T-helper 2 cell treated with Interferon-gamma antibody and Interleukin-4, amounts not matched to agents 100 ng/mL and 5 ng/mL, for 36 hours (primary cell): ENCODE results near the gene ADGRF1. TPM values are rescaled to one million over a fixed set of nuclear protein-coding genes. Genes with fewer than 3 reads are reported as not detected.

Experiments
- intact Hi-C: fragments of 100-400 bp; cut with micrococcal nuclease; formaldehyde crosslinking; loops from one replicate; pipeline ENCODE4 v1.15.1; 2023
- total RNA-seq: library from RNA; stranded (reverse); gene quantifications from 2 replicates; pipeline ENCODE4 v1.2.3, GENCODE V29; 2022

The ADGRF1 gene
- total RNA-seq, 1 donor from 2014 or later, result not detected

DNA sequence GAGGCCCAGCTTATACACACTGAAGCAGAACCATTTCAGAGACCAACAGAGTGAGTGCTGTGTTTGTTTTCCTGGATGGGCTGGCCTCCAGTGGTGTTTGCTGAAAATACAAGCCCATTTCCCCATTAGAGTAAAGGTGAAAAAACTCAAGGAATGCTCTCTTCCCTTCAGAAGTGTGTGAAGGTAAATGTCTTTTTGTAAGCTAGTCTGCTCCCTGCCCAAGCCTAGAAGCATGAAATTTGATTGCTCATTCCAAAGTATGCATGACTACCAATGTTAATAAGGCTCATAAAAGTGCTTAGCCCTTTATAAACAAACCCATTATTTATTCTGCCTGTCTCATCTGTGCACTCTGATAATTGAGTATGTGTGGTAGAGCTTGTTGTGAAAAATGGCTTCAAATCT lies 59.1 kb downstream of the ADGRF1 start:
- intact Hi-C loops, result no loop called here

DNA sequence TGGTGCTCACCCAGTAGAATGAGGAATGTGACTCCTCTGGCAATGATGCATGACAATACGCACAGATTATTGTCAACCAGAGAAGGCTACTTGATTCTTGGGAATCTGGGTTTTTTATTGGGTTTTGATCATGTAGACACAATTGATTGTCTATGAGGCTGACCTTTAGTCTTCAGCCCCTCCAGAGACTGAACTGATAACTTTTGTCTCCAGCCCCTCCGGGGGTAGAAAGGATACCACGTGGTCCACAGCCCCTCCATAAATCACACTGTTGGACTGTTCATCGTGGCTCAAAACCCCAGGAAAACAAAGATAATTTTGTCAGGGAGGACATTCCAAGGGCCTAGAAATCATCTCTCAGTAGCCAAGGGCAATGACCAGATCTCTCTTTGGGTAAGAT lies 62.9 kb downstream of the ADGRF1 start:
- intact Hi-C loops, result no loop called here

DNA sequence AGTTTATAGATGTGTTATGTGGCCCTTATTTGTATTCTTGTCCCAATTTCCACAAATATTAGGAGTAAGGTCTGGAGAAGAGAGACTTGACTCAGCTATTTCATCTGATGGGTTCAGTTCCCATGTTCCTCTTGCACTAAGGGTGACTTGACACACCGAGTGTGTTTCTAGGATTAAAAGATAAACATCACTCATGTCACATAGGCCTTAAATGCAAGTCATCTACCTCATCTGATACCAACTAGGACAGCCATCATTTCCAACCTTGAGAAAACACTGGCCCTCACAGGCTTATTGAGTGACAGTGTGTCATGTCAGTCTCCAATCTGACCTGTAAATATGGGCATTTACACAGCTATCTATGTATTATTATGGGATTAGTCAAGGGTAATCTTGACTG lies 67.3 kb downstream of the ADGRF1 start:
- intact Hi-C loops, result no loop called here

DNA sequence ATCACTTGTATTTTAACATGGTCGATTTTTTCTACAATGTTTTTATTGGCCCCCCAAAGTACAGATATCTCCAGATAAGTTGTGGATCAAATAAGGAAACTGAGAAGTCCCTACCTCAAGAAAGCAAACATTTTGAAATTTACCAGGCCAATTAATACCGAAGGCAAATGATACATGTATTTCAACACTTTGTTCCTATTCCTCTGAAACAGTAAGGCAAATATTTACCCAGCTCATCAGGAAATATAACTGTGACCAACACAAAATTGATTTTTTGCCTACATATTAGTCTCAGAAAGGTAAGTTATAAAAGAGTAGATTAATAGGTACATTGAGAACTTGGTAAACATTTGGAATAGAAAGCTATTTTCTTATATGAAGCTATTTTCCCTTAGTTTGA lies 69.1 kb downstream of the ADGRF1 start:
- intact Hi-C loops, result no loop called here

DNA sequence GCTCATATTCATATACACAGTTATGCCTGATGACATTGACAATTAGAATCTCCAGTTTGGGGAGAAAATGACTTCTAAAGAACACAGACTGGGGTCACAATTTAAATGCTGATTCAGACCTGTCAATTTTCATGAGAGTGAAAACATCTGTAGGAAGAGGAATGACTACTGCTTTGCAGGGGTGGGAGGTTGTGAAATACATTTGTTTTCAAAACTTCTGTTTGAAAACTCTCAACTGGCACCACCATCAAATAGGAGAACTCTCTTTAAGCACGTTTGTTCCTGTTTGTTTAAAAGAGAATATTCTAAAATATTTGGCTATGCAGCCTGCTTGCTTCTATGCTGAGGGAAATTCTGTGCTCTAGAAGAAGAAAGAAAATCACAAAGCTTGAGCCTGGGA lies 69.6 kb downstream of the ADGRF1 start:
- intact Hi-C loops, result no loop called here

DNA sequence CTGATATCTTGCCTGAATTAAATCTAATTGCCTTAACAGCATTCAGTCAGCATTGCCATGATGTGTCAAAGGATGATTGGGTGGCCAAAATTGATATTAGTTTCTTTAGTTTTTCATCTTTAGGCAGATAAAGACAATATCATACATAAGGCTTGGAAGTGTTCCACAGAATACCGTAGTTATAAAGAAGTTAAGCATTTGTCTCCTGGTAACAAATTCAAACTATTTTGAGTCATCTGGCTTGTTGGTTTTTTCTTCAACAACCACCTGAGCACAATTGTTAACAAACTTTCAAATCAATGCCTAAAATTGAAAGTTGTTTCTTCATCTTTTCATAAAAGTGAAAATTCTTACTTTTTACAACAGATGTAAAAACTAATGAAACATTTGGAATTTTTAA lies 72.9 kb downstream of the ADGRF1 start:
- intact Hi-C loops, result no loop called here

DNA sequence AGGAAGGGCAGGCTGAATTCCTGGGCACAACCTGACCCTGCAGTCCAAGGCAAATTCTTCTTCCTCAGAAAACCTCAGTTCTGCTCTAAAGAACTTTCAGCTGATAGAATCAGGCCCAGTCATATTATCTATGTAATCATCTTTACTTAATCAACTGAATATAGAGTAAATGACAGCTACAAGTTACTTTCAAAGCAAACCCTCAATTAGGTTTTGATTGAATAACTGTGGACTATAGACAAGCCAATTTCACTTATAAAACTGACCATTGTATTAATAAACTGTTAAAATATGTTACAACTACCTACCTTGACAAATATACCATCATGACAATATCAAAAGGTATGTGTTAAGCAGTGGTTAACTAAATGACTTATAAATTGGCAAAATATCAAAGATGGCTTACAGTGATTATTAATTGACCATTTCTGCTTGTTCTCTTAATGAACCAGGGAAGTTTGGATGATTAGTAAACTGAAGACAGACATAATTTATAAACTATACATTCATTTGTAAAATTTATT lies 74.2 kb downstream of the ADGRF1 start:
- intact Hi-C loops, result no loop called here

DNA sequence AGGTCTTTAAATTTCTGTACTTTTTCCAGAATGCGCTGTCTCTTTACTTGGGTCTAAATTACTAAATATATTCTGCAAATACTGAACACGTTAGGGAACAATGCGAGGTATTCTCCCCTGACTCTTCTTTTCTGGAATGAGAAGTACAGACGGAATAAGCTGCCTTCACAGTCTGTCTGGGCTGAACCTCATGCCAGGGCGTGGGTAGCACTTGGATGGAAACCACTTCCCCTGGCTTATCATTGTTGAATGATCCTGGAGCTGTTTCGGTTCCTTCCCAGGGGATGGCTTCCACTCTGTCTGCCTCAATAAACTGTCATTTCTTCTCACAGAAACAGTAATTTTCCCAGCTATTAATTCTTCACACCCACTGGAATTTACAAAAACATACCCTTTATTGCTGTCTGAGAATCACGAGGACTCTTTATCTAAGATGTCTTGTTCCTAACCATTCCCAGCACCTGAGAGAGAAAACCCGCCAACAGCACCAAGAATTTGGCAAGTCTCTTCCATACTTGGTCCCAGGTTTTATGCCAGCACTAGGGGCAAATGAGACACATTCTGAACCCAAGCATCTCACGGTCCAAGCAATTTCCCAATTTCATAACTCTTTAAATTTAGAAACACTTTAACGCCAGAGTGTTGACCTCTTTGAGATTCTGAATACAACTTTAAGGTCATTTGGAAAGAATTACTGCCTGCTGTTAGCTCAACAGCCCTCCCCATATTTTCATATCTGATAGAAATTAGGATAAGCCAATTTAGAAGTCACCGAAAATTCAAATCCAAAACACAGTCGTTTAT lies 77.2 kb downstream of the ADGRF1 start:
- intact Hi-C loops, result no loop called here

DNA sequence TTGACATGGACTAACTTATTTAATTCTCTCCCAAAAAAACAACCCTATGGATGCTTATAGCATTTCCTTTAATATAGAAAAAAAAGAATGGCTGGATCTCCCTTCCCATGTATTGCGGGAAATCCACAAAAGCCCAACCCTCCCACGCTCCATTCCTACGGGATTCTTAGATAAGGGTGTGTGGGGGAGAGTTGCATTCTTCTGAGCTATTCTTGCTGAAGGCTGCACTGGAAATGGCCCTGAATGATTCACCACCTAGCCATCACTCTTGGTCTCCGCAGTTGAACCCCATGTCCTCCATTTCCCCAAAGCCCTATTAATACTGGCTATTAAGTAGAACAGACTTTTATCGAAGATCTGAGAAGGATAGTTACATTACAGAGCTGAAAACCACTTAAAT lies 78.5 kb downstream of the ADGRF1 start:
- intact Hi-C loops, result no loop called here

DNA sequence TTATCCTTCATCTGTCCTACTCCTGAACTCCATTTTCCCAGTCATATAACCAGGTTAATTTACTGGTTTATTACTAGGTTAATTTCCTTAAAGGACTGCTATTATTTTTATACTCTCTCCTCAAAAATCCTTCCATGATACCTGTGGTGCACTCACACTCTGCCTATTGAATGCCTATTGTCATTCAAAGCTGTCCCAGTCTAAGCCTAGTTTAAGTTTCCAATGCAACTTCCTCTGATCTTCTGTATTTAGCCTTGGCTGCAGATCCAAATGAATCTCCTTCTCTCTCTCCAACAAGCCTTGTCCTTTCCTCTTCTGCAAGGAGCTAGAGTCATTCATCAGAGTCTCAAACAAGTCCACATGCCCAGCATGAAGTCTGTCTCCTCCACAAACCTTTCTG lies 79.1 kb downstream of the ADGRF1 start:
- intact Hi-C loops, result no loop called here

DNA sequence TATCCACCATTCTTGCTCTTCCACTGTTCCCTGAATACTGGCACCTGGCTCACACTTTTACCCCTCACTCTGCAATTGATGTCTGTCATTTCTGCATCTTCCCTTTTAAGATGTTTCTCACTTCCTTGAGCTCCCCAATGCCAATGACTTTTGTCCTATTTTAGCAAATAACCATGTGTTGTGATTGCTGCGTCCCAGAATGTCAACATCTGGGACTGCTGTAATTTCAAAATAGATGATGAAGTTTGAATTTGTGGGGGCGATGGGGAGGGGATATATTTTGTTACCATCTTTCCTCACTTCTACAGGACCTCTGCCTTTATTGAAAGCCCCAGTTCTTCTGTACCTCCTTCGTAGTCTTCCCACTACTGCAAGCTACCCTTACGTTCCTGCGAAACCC lies 80.4 kb downstream of the ADGRF1 start:
- intact Hi-C loops, result no loop called here

DNA sequence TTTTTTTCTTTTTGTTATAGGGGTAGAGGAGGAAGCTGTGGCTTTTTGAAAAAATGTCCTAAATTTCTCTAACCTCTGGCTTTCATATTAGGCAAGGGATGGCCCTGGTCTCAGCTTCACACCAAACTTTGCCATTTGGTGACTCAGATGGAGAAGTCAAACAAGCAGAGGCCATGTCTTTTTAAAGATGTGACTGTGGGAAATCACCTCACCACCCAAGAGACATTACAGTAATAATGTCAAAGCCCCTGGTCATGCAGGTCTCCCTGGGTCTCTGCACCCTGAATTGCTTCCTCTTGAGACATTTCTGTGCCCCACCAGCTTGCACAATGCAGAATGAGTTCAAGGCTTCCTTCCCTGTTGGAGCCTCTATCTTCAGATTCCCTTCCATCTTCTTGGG lies 80.9 kb downstream of the ADGRF1 start:
- intact Hi-C loops, result no loop called here

DNA sequence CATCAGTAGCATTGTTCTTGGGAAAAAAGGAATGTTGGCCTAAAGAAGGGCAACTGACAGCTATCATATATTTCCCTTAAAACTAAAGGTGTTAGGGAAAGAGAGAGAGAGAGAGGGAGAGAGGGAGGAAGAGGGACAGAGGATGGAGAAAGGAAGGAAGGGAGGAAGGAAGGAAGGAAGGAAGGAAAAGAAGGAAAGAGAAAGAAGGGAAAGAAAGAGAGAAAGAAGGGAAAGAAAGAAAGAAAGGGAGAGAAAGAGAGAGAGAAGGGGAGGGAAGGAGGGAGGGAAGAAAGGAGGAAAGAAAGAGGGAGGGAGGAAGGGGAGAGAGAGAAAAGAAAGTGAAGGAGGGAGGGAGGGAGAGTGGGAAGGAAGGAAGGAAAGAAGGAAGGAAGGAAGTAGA lies 82.7 kb downstream of the ADGRF1 start:
- intact Hi-C loops, result no loop called here

DNA sequence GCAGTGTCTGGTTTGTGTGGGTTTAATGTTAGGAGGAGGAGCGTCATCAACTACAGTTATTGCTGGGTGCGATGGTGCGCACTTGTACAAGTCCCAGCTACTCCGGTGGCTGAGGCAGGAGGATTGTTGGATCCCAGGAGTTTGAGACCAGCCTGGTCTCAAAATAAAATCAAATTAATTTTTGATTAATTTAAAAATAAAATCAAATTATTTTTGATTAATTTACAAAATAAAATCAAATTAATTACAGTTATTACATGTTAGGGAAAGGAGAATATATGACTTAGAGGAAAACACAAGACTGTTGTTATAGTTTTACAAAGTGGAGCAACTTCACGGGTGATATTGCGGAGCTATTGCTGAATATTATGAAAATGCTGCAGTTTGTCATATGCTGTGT lies 85.7 kb downstream of the ADGRF1 start:
- intact Hi-C loops, result no loop called here

DNA sequence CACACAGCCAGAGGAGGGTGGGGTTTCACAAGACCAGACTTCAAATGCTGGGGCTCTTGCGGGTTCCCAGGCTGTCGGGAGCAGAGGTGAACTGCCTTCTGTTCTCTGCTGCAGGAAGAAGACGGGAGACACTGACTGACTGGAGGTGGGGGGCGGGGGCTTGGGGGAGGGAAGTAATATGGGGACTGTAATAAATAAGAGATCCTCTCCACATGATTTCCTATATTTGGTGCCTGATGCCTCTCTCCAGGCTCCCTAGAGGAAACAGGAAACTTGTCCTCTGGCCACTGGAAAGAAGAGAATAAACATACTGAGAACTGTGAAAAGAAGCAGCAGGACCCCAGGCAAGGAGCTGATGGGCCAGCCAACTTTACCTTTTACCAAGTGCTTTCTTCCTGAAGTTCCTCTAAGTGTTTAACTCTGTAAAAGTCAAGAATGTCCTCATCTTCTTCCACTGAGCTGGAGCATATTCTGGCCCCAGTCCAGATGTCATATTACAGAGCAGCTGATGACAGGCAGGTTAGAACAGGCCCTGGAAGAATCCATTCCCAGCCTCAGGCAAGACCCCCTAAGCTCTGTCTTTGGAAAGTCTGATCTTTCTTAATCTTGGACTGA lies 87.2 kb downstream of the ADGRF1 start:
- intact Hi-C loops, result no loop called here

DNA sequence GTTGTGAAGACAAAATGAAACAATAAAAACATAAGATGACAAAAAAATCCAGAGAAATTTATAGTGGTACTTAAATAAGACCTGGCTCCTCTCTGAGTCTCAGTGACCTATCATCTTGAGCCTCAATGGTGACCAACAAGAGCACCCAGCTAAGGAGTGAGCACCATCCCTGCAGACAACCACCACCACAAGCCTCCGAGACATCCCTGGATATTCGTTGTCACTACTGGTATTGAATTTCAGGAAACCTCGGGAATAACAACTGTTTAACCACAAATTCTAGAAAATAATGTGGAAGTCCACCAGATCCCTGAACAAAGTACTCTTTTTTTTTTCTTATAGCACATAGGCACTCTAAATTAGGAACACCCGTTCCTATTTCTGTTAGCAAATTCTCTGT lies 88.2 kb downstream of the ADGRF1 start:
- intact Hi-C loops, result no loop called here

DNA sequence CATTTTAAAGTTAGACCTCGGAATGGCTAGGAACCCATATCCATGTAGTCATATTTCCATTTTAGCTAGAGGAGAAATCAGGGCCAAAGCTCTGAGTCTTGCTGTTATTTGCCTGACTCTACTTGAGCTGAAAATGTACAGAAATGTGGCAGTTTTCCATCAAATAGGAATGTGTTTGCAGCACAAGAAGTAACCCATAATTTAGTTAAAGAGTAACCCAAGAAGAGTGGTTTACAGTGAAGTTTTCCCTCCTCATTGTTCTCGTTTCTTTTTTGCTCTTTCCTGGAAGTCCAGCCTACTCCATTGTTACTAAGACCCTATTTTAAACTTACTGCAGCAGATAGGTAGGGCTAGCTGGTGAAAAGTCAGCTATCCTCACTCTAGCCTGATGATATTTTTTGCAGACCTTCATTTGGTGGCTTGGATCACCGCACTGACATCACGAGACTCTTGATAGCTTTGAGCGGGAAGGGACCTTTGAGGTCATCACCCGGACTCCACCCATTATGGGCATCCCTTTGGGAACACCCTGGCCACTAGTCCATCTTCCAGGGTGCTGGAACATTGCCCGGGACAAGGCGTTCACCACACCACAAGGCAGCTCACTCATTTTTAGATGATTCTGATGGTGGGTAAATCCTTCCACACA lies 92.4 kb downstream of the ADGRF1 start:
- intact Hi-C loops, result no loop called here

DNA sequence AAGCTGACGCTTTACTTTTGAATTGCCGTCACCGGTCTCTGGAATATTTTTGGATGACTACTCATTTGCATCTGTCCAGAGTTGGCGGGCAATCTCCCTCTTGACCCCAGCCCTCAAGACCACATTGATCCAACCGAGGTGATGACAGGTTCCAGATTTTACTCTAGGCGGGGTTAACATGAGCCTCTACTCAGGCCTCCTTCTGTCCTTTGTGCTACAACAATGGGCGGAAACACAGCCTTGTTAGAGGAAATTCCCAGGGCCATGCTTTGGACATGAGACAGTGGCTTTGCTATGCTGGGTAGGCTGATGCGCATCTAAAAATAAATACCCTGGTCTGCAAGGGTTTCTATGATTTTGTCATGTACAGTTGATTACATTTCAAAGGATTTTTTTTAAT lies 93.4 kb downstream of the ADGRF1 start:
- intact Hi-C loops, result no loop called here
